NT2/D1 (cell line): Measurements from ENCODE around the gene FUCA1.
"Not testable (repeated sequence)": the region's sequence is repeated elsewhere in the genome, so short reads cannot be mapped to it uniquely, and the experiment has no call there.

Experiments
- DNase-seq: peaks from one replicate; pipeline ENCODE4 v3.0.0-alpha.2; 2011; ENCODE audit warnings: low read depth, low spot score
- H3K27me3 ChIP-seq: 2 replicates; pipeline ENCODE4 v1.6.0; 2011; ENCODE audit warnings: mild to moderate bottlenecking; ENCODE audit not compliant: insufficient read length, insufficient read depth
- H3K36me3 ChIP-seq: 2 replicates; pipeline ENCODE4 v1.6.1; 2011; ENCODE audit warnings: mild to moderate bottlenecking, low read length, mixed read lengths; ENCODE audit not compliant: insufficient read depth, insufficient read length
- H3K4me1 ChIP-seq: 2 replicates; pipeline ENCODE4 v1.5.1; 2011; ENCODE audit not compliant: insufficient read depth, insufficient read length
- H3K4me3 ChIP-seq: 2 replicates; pipeline ENCODE4 v1.5.1; 2011; ENCODE audit warnings: low read depth; ENCODE audit not compliant: insufficient read length
- H3K9ac ChIP-seq: 2 replicates; pipeline ENCODE4 v1.6.0; 2011; ENCODE audit warnings: low read depth; ENCODE audit not compliant: insufficient read length
- H3K9me3 ChIP-seq: 2 replicates; pipeline ENCODE4 v1.5.1; 2011; ENCODE audit warnings: mild to moderate bottlenecking, low read length; ENCODE audit not compliant: insufficient read depth
- SUZ12 ChIP-seq: IDR thresholded peaks from 2 replicates; pipeline ENCODE4 v1.6.1; 2011; ENCODE audit not compliant: insufficient read length, insufficient read depth; ENCODE audit errors: extremely low read depth
- YY1 ChIP-seq: IDR thresholded peaks from 2 replicates; pipeline ENCODE4 v1.6.1; 2011; ENCODE audit not compliant: insufficient read length, insufficient read depth
- ZNF274 ChIP-seq: IDR thresholded peaks from 2 replicates; pipeline ENCODE4 v1.6.1; 2011; ENCODE audit warnings: mild to moderate bottlenecking, low read depth, low read length

FUCA1 gene

DNA sequence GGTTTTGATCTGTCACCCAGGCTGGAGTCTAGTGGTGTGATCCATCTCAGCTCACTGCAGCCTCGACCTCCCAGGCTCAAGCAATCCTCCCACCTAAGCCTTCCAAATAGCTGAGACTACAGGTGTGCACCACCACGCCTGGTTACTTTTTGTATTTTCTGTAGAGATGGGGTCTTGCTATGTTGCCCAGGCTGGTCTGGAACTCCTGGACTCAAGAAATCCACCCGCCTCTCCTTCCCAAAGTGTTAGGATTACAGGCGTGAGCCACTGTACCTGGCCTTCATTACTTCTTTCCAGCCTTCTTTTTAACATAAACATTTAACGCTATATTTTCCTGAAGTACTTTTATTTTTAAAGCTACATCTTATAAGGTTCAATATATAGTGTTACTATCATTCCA lies 24.4 kb downstream of the FUCA1 start:
- TF ChIP-seq SUZ12 (no peak), YY1 (no peak), ZNF274 (no peak)
- no peaks in the 10 kb centered on the region for H3K27me3 ChIP-seq
- no peaks in the 10 kb centered on the region for H3K4me1 ChIP-seq
- no peak overlapping the region for H3K9ac ChIP-seq
- no peaks in the 10 kb centered on the region for H3K36me3 ChIP-seq
- H3K4me3 ChIP-seq: no peak overlapping the region
- DNase-seq: no peak
- peaks cover 10% of the 10 kb centered on the region; the same call in 1 of the 2 replicates for H3K9me3 ChIP-seq

DNA sequence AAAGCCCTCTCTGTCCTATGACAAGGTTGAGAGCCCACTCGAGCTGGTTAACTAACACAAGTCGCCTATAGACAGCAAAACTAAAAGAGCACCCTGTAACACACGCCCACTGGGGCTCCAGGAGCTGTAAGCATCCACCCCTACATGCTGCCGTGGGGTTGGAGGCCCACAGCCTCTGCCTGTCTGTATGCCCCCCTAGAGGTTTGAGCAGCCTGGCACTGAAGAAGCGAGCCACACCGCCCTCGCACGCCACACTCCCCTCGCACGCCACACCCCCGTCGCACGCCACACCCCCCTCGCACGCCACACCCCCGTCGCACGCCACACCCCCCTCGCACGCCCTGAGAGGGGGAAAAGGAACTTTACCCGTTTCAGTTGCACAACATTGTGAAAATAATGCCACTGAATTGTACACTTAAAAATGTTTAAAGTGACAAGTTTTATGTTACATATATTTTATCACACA lies 29.7 kb downstream of the FUCA1 start:
- H3K36me3 ChIP-seq: no peaks in the 10 kb centered on the region
- peaks cover 23% of the 10 kb centered on the region for H3K27me3 ChIP-seq
- H3K4me3 ChIP-seq: peak overlapping the region; percentile 5
- TF ChIP-seq SUZ12 (no peak), ZNF274 (no peak), YY1 (no peak)
- no peaks in the 10 kb centered on the region for H3K9me3 ChIP-seq
- H3K4me1 ChIP-seq: no peaks in the 10 kb centered on the region
- H3K9ac ChIP-seq: no peak overlapping the region
- no peak for DNase-seq

DNA sequence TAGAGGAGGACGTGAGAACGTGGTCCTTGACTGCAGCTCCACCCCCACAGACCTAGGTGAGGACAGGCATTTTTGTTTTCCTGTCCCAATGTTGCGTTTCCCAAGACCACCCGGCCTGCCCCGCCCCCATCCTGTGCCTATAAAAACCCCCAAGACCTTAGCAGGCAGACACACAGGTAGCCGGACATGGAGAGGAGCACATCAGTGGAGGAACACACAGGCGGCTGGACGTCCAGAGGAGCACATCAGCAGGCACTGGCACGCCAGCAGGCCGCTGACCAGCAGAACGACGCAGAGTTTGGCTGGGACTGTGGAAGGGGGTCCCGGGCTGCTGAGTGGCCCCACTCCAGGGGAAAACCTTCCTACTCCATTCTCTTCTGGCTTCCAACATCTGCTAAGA lies 30.2 kb downstream of the FUCA1 start:
- Histone ChIP-seq H3K36me3 (no peaks in the 10 kb centered on the region), H3K9ac (no peak overlapping the region), H3K4me1 (no peaks in the 10 kb centered on the region), H3K4me3 (no peak overlapping the region), H3K27me3 (peaks cover 23% of the 10 kb centered on the region), H3K9me3 (no peaks in the 10 kb centered on the region)
- DNase-seq: no peak
- TF ChIP-seq YY1 (no peak), SUZ12 (no peak), ZNF274 (no peak)

DNA sequence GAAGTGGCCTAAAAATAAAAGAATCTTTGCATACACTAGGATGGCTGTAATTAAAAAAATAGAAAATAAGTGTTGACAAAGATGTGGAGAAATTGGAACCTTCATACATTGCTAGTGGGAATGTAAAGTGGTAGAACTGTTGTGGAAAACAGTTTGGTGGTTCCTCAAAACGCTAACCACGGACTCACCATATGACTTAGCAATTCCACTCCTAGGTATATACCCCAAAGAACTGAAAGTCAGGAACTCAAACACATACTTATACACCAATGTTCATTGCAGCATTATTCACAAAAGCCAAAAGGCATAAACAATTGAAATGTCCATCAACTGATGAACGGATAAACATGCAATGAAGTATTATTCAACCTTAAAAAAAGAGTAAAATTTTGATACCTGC lies 32.1 kb downstream of the FUCA1 start:
- Histone ChIP-seq H3K9ac (no peak overlapping the region), H3K4me3 (no peak overlapping the region), H3K4me1 (no peaks in the 10 kb centered on the region), H3K36me3 (no peaks in the 10 kb centered on the region), H3K9me3 (no peaks in the 10 kb centered on the region), H3K27me3 (peaks cover 23% of the 10 kb centered on the region)
- no peak for TF ChIP-seq SUZ12
- TF ChIP-seq ZNF274: no peak
- no peak for TF ChIP-seq YY1
- no peak for DNase-seq

DNA sequence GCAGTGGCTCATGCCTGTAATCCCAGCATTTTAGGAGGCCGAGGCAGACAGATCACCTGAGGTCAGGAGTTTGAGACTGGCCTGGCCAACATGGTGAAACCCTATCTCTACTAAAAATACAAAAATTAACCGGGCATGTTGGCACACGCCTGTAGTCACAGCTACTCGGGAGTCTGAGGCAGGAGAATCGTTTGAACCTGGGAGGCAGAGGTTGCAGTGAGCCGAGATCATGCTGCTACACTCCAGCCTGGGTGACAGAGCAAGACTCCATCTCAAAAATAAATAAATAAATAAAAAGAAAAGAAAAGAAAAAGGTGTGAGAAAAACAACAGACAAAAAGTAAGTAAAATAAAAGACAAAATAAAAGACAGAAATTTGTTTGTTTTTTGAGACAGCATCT lies 33.9 kb downstream of the FUCA1 start:
- H3K4me3 ChIP-seq, DNase-seq, H3K9ac ChIP-seq, H3K9me3 ChIP-seq, H3K4me1 ChIP-seq, H3K36me3 ChIP-seq: not testable (repeated sequence)
- H3K27me3 ChIP-seq: peaks cover 23% of the 10 kb centered on the region

DNA sequence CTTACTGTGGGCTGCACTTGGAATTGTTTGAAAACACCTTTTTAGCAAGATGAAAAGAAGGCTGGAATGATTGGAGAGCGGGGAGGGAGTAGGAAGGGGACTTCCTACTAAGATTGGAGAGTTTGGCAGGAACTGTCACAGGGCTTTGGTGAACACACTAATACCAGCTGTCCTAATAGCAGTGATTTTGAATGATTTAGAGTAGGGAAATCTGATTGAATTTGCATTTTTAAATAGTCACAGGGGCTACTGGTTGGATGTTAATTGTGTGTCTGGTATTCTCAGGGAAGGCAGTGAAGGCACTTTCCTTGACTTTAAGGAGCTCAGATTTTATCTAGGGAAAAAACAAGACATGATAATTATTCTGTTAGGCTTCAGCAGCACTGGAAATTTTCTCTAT lies 40.4 kb downstream of the FUCA1 start:
- Histone ChIP-seq H3K4me3 (no peak overlapping the region), H3K36me3 (no peaks in the 10 kb centered on the region), H3K9ac (no peak overlapping the region), H3K27me3 (no peaks in the 10 kb centered on the region), H3K9me3 (no peaks in the 10 kb centered on the region), H3K4me1 (peaks cover 2% of the 10 kb centered on the region)
- TF ChIP-seq SUZ12: no peak
- TF ChIP-seq YY1: no peak
- TF ChIP-seq ZNF274: no peak
- DNase-seq: no peak

DNA sequence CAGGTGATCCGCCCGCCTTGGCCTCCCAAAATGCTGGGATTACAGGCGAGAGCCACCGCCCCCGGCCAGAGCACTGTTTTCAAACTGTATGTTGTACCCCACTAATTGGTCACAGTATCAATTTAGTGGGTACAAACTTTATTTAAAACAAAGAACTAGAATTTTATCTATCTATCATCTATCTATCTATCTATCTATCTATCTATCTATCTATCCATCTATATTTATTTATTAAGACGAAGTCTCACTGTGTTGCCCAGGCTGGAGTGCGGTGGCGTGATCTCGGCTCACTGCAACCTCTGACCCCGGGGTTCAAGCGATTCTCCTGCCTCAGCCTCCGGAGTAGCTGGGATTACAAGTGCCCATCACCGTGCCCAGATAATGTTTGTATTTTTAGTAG lies 41.5 kb downstream of the FUCA1 start:
- H3K9ac ChIP-seq, DNase-seq, H3K4me3 ChIP-seq, H3K9me3 ChIP-seq, H3K36me3 ChIP-seq, H3K4me1 ChIP-seq, H3K27me3 ChIP-seq: not testable (repeated sequence)
